Mesodermal cell (in vitro differentiated cells): ENCODE measurements around the gene LYSMD3.

Experiments
- H3K27ac ChIP-seq: 2 replicates; pipeline ENCODE4 v1.7.0; 2013; ENCODE audit warnings: mild to moderate bottlenecking, low read depth, low read length, moderate library complexity; ENCODE audit not compliant: severe bottlenecking
- H3K36me3 ChIP-seq: 2 replicates; pipeline ENCODE4 v1.7.1; 2013; ENCODE audit warnings: mild to moderate bottlenecking, low read length, moderate library complexity; ENCODE audit not compliant: control insufficient read depth, insufficient read depth
- H3K4me1 ChIP-seq: one replicate; pipeline ENCODE4 v1.7.1; 2013; ENCODE audit warnings: mild to moderate bottlenecking, low read length; ENCODE audit not compliant: insufficient read depth, control insufficient read depth, poor library complexity, severe bottlenecking
- H3K4me3 ChIP-seq: 2 replicates; pipeline ENCODE4 v1.7.0; 2013; ENCODE audit warnings: low read length, control low read depth, mild to moderate bottlenecking; ENCODE audit not compliant: insufficient read depth, poor library complexity, severe bottlenecking; ENCODE audit errors: extremely low read depth
- H3K9me3 ChIP-seq: 2 replicates; pipeline ENCODE4 v1.7.1; 2013; ENCODE audit warnings: mild to moderate bottlenecking, low read length, moderate library complexity; ENCODE audit not compliant: control insufficient read depth
- WGBS, 2 experiments: methylation state at CpG; one replicate each; pipeline ENCODE4 v1.1.5; 2013; ENCODE audit warnings: missing lambda C conversion rate in 2 of 2; ENCODE audit not compliant: insufficient coverage in 2 of 2; 5-methylcytosine and 5-hydroxymethylcytosine counted together

LYSMD3 gene

GRCh38 chr5:90547072-90547536, 17.7 kb upstream of the LYSMD3 start:
- Histone ChIP-seq H3K4me3 (no peak overlapping the region), H3K4me1 (peaks cover 11% of the 10 kb centered on the region), H3K36me3 (no peaks in the 10 kb centered on the region), H3K27ac (peak overlapping the region; percentile 54), H3K9me3 (no peaks in the 10 kb centered on the region)
- WGBS, 2 experiments, result no CpG with 5 or more reads among the region's 1 CpG

DNA sequence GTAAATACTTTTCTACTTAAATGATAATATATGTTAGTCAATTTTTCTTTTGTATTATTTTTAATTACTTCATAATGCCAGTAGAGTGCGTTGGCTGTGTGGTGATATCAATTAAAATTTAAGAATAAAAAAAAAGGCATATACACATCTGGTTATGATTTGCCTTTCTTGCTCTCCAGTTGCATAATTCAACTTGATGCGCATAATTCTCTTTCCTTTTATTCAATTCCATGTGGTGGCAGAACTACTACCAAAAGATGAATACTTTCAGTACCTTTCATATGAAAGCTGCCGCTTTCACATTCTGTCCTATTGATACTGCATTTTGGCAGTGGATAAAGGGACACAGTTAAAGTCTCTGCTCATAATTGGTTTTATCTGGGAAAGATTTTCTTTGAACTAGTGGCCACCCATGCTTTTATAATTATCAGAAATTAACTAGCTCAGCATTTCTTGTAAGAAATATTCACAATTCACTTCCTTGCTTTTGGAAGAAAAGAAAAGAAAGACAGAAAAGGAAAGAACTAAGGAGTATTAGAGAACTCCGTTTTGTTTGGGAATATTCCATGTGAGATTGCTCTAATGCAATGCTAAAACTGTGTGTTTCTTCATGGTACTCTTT, 16.9 kb upstream of the LYSMD3 start:
- Histone ChIP-seq H3K4me3 (no peak overlapping the region), H3K36me3 (no peaks in the 10 kb centered on the region), H3K27ac (peak overlapping the region; percentile 54), H3K4me1 (peaks cover 11% of the 10 kb centered on the region), H3K9me3 (no peaks in the 10 kb centered on the region)
- WGBS, 2 experiments, result 80% methylated on average over 1 of the region's 4 CpGs; no CpG with 5 or more reads in 1 of the 2 experiments

DNA sequence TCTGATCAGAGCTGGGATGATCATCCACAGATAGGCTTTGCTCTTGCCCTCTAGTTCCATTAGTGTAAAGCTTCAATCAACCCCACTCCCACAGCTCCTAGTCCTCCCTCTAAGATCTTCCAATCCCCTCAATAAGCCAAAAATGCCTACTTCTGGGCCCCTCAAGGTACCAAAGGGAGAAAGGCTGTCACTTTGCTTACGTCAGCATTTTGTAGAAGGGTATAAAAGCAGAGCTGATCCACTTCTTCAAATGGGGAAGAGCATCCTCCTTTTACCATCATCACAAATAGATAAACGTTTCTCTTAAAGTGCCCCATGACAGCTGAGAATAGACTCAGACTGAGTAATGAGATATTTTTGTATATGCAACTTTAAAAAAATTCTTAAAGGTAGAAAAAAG, 16.1 kb upstream of the LYSMD3 start:
- Histone ChIP-seq H3K4me1 (peaks cover 11% of the 10 kb centered on the region), H3K27ac (no peak overlapping the region), H3K9me3 (no peaks in the 10 kb centered on the region), H3K4me3 (no peak overlapping the region), H3K36me3 (no peaks in the 10 kb centered on the region)
- WGBS, 2 experiments, result 100% methylated on average over 1 of the region's 2 CpGs; no CpG with 5 or more reads in 1 of the 2 experiments

DNA sequence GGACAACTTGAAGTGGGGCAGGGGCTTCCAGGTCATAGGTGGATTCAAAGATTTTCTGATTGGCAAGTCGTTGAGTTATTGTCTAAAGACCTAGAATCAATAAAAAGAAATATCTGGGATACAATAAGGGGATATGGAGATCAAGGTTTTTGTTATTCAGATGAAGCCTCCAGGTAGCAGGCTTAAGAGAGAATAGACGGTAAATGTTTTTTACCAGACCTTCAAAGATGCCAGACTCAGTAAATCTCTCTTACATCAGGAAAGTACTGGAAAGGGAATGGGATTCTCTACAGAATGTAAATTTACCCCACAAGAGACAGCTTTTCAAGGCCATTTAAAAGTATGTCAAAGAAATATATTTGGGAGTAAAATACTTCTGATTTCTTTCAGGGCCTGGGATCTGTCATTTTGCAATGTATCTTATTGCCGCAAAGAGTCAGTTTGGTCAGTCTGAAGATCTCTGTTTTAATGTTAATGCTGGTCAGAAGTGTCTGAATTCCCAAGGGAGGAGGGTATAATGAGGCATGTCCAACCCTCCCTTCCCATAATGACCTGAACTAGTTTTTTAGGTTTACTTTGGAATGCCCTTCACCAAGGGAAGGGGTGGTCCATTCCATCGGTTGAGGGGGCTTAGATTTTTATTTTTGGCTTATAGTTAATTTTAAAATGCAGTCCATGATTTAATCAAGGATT, 13.6 kb upstream of the LYSMD3 start:
- 0 to 30% methylated on average over 1 to 2 of the region's 4 CpGs for WGBS, 2 experiments
- H3K4me3 ChIP-seq, result no peak overlapping the region
- no peaks in the 10 kb centered on the region for H3K9me3 ChIP-seq
- no peak overlapping the region for H3K27ac ChIP-seq
- no peaks in the 10 kb centered on the region for H3K36me3 ChIP-seq
- H3K4me1 ChIP-seq, result peaks cover 11% of the 10 kb centered on the region

GRCh38 chr5:90534922-90535321, 5.5 kb upstream of the LYSMD3 start:
- no peaks in the 10 kb centered on the region for H3K9me3 ChIP-seq
- no peaks in the 10 kb centered on the region for H3K36me3 ChIP-seq
- no peak overlapping the region for H3K27ac ChIP-seq
- 80% methylated on average over 1 of the region's 3 CpGs; no CpG with 5 or more reads in 1 of the 2 experiments for WGBS, 2 experiments
- no peaks in the 10 kb centered on the region for H3K4me1 ChIP-seq
- no peak overlapping the region for H3K4me3 ChIP-seq

- Histone ChIP-seq H3K9me3 (no peaks in the 10 kb centered on the region), H3K4me1 (no peaks in the 10 kb centered on the region), H3K4me3 (no peak overlapping the region), H3K27ac (no peak overlapping the region), H3K36me3 (no peaks in the 10 kb centered on the region)
- 80 to 89% methylated on average over 3 of the region's 3 CpGs for WGBS, 2 experiments
Measured at GRCh38 chr5:90533794-90534193, 4.4 kb upstream of the LYSMD3 start.

DNA sequence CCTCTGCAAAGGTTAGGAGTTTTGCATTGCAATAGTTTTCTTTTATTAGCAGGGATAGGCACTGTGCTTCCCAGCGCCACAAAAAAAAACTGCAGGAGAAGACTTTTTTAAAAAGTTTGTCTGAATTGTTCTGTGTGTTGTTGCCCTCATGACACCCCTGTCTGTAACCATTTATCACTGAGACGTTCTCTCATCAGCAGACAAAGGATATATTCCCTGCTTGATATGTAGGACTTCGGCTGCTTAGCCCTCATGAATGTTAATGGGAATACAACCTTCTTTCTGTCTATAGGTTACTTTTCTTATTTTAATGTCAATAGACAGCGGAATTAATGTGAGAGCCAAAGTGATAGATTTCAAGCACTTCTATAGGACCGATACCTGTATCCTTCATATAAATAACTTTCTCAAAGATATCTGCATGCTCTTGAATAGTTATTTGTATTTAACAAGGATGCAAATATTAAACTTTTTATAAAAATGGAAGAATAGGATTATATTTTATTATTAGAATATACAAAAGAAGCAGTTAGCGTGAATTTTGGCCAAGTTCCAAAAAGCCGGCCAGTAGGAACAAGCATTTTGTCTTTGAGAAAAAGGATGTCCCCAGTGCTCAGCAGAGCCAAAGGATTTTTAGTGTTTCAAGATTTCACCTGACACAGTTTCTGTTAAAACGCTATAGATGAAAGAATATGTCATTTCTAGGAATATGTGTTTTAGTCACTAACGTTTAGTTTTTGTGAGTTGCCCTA, 1.5 kb upstream of the LYSMD3 start:
- Histone ChIP-seq H3K4me1 (peaks cover 4% of the 10 kb centered on the region), H3K27ac (no peak overlapping the region), H3K9me3 (no peaks in the 10 kb centered on the region), H3K4me3 (peak overlapping the region; percentile 94), H3K36me3 (peaks cover 5% of the 10 kb centered on the region)
- WGBS, 2 experiments, result 65 to 93% methylated on average over 3 of the region's 9 CpGs

DNA sequence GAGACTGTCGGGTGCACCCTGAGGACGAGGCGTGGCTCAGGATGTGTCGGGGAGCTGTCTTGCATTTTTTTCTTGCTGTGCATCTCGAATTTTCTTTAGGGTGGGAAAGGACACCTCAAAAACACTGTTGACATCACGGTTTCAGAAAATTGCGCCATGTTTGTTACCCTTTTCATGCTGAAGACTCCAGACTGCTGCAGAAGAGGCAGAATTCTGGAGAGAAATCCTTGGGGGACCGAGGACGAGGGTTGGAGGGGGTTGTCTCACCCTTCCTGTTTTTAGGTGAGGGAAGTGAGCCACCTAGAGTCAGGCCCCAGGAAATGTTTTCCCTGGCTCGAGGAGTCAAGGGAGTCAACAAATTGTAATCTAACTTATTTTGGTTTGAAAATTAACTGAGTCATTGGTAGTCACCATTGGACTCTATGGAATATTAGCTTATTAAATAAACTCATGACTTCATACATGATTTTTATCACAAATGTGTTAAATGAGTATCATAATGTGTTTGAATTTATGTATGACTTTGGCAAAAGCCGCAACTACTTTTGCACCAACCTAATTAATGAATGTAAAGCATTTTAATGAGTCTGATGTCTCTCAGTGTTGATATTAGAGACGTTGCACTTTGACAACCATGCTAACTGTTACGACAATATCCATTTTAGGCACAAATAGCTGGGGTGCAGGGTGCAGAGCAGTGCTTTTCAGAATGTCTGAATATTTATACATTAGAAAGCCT, 724 bp upstream of the LYSMD3 start:
- Histone ChIP-seq H3K27ac (peak overlapping the region; percentile 94), H3K36me3 (peaks cover 11% of the 10 kb centered on the region), H3K4me3 (peak overlapping the region; percentile 94), H3K9me3 (no peaks in the 10 kb centered on the region), H3K4me1 (peaks cover 4% of the 10 kb centered on the region)
- WGBS, 2 experiments, result 0% methylated on average over 7 of the region's 13 CpGs

DNA sequence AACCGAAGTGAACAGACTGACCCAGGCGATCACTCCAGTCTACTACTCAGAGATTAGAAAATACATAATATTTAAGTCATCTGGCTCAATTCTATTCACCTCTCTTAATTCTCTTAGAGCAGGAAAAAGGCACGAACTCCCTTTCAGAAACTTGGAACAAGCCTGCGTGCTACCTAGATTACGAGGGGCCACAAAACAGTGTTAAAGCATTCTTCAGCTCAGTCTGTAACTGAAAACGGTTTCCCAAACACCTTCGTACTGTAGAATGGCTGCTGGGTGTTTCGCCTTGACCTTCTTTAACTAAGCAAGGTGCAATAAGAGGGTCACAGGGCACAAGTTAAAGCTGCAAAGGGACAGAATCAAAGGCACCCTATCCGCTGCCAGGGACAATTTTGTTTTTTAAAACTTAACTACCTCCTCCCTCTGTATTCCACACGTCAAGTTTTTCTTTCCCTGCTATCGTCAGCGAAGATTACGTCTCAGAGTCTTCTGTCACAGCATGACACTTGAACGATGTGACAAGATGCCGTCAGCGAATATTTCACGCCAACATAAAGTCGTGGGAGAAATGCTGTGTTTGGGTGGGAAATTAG, 687 bp downstream of the LYSMD3 start:
- H3K9me3 ChIP-seq, result no peaks in the 10 kb centered on the region
- peak overlapping the region; percentile 93 for H3K27ac ChIP-seq

GRCh38 chr5:90519081-90519480, 10.3 kb downstream of the LYSMD3 start:
- H3K4me1 ChIP-seq, result peaks cover 5% of the 10 kb centered on the region
- H3K27ac ChIP-seq, result no peak overlapping the region
- no peak overlapping the region for H3K4me3 ChIP-seq
- no peaks in the 10 kb centered on the region for H3K9me3 ChIP-seq
- H3K36me3 ChIP-seq, result peaks cover 28% of the 10 kb centered on the region
- 87 to 100% methylated on average over 4 to 6 of the region's 7 CpGs for WGBS, 2 experiments

More for the DNA sequence above, 687 bp downstream of the LYSMD3 start:
- peaks cover 23% of the 10 kb centered on the region for H3K36me3 ChIP-seq
- 5 to 7% methylated on average over 14 to 16 of the region's 18 CpGs for WGBS, 2 experiments
- H3K4me3 ChIP-seq, result peak overlapping the region; percentile 94
- peaks cover 4% of the 10 kb centered on the region for H3K4me1 ChIP-seq
